GM10248 (cell line): ENCODE data around the gene SPEN.

ENCODE experiments used
- CTCF ChIA-PET: fragments of 300-600 bp; sonication (Branson Sonifier 250); formaldehyde crosslinking; extraction: SDS; loops from one replicate; lab custom pipeline; 2021; ENCODE audit warnings: antibody characterized with exemption; lab: Yijun Ruan, JAX
- POLR2A ChIA-PET: fragments of 350-650 bp; sonication (Branson Sonifier 250); formaldehyde crosslinking; extraction: SDS; loops from one replicate; lab custom pipeline; 2020; ENCODE audit warnings: antibody characterized with exemption; lab: Yijun Ruan, JAX
- DNase-seq: peaks from one replicate; pipeline ENCODE4 v3.0.0; 2012; ENCODE audit errors: extremely low spot score
- CTCF ChIP-seq: IDR thresholded peaks from 2 replicates; pipeline ENCODE4 v1.5.1; 2012; ENCODE audit warnings: mild to moderate bottlenecking, low read depth; ENCODE audit errors: extremely low read depth, missing control alignments, control extremely low read depth

Gene SPEN

GRCh38 chr1:15943328-15943991 lies 96.0 kb downstream of the SPEN start:
- no peak for TF ChIP-seq CTCF
- no peak for DNase-seq
- ChIA-PET POLR2A (no interaction called here), CTCF (interaction anchor here (1.0 to 1.9 kb wide), 2 partner anchors 51 to 129 kb away, joined by 4 to 8 read pairs; no protein-coding TSS in a partner anchor)

- no peak for DNase-seq
- ChIA-PET CTCF (interaction anchor here (1.0 to 1.9 kb wide), 2 partner anchors 51 to 129 kb away, joined by 4 to 8 read pairs; no protein-coding TSS in a partner anchor), POLR2A (no interaction called here)
- no peak for TF ChIP-seq CTCF
These were observed 96.4 kb downstream of the SPEN start for GRCh38 chr1:15943992-15944307.

- POLR2A ChIA-PET, result no interaction called here
- TF ChIP-seq CTCF, result no peak
- CTCF ChIA-PET, result interaction anchor here (1.0 to 1.9 kb wide), 2 partner anchors 50 to 130 kb away, joined by 4 to 8 read pairs; no protein-coding TSS in a partner anchor
- no peak for DNase-seq
These were observed 97.0 kb downstream of the SPEN start for GRCh38 chr1:15944308-15945010.

- ChIA-PET CTCF (no interaction called here), POLR2A (no interaction called here)
- DNase-seq, result peak; percentile 15
- no peak for TF ChIP-seq CTCF
These were observed 97.7 kb downstream of the SPEN start for GRCh38 chr1:15945011-15945831.

GRCh38 chr1:15945832-15946448 lies 98.4 kb downstream of the SPEN start:
- CTCF ChIA-PET, result no interaction called here
- POLR2A ChIA-PET, result no interaction called here
- DNase-seq, result peak; percentile 13
- TF ChIP-seq CTCF, result no peak

- TF ChIP-seq CTCF, result no peak
- ChIA-PET CTCF (no interaction called here), POLR2A (no interaction called here)
- DNase-seq, result peak; percentile 19
These were observed 99.3 kb downstream of the SPEN start for GRCh38 chr1:15946571-15947381.
